Bronchial epithelial cell (primary cell): Measurements from ENCODE around the gene LSAMP. TPM values are rescaled to one million over a fixed set of nuclear protein-coding genes. Genes with fewer than 3 reads are reported as not detected.

Source experiments
- DNase-seq: peaks from one replicate; pipeline ENCODE4 v3.0.0-alpha.2; 2010; ENCODE audit warnings: low read depth
- FAIRE-seq: peaks from 2 replicates; lab custom pipeline; 2011; peaks lifted over from hg19 to GRCh38; lab: Jason Lieb, UNC
- H3K27me3 ChIP-seq: 2 replicates; pipeline ENCODE4 v1.5.1; 2011; ENCODE audit warnings: low read length; ENCODE audit not compliant: control insufficient read depth, insufficient read depth
- H3K36me3 ChIP-seq: 2 replicates; pipeline ENCODE4 v1.5.1; 2011; ENCODE audit warnings: low read length; ENCODE audit not compliant: control insufficient read depth, insufficient read depth
- H3K4me3 ChIP-seq: 2 replicates; pipeline ENCODE4 v1.5.1; 2011; ENCODE audit warnings: mild to moderate bottlenecking, low read depth, low read length, control low read depth
- CTCF ChIP-seq: IDR thresholded peaks from 2 replicates; pipeline ENCODE4 v1.5.1; 2011; ENCODE audit warnings: mild to moderate bottlenecking, moderate library complexity, low read length, control low read depth, inconsistent platforms; ENCODE audit not compliant: insufficient read depth, severe bottlenecking
- total RNA-seq: library from RNA; depleted of rRNA; stranded (reverse); fragments of >200 nt; gene quantifications from 2 replicates; pipeline ENCODE4 v1.2.1, GENCODE V29; 2014

LSAMP gene
- total RNA-seq, 1 donor from 2014 or later, result 0.26 TPM

- TF ChIP-seq CTCF, result no peak
- FAIRE-seq (no peak), DNase-seq (no peak)
- Histone ChIP-seq H3K27me3 (no peaks in the 10 kb centered on the region), H3K36me3 (no peaks in the 10 kb centered on the region), H3K4me3 (no peak overlapping the region)
Measured at GRCh38 chr3:115990669-115991068, 454.6 kb downstream of the LSAMP start.

GRCh38 chr3:115989684-115990421 lies 455.4 kb downstream of the LSAMP start:
- no peak for FAIRE-seq
- Histone ChIP-seq H3K4me3 (no peak overlapping the region), H3K36me3 (no peaks in the 10 kb centered on the region), H3K27me3 (no peaks in the 10 kb centered on the region)
- DNase-seq, result peak; percentile 62
- no peak for TF ChIP-seq CTCF

GRCh38 chr3:115986555-115987207 lies 458.6 kb downstream of the LSAMP start:
- TF ChIP-seq CTCF, result peak; percentile 47
- H3K4me3 ChIP-seq, result no peak overlapping the region
- no peaks in the 10 kb centered on the region for H3K36me3 ChIP-seq
- H3K27me3 ChIP-seq, result no peaks in the 10 kb centered on the region
- FAIRE-seq (no peak), DNase-seq (peak; percentile 70)

GRCh38 chr3:115982629-115983028 lies 462.7 kb downstream of the LSAMP start:
- no peak for FAIRE-seq
- no peaks in the 10 kb centered on the region for H3K36me3 ChIP-seq
- no peak for DNase-seq
- no peaks in the 10 kb centered on the region for H3K27me3 ChIP-seq
- no peak overlapping the region for H3K4me3 ChIP-seq
- no peak for TF ChIP-seq CTCF

GRCh38 chr3:115982108-115982507 lies 463.2 kb downstream of the LSAMP start:
- Histone ChIP-seq H3K27me3 (no peaks in the 10 kb centered on the region), H3K36me3 (no peaks in the 10 kb centered on the region), H3K4me3 (no peak overlapping the region)
- TF ChIP-seq CTCF, result no peak
- no peak for FAIRE-seq
- DNase-seq, result no peak
